Activated naive CD8-positive, alpha-beta T cell treated with anti-CD3 and anti-CD28 coated beads for 36 hours (primary cell): ENCODE results near the gene BPIFA3. TPM values are rescaled to one million over a fixed set of nuclear protein-coding genes. Genes with fewer than 3 reads are reported as not detected.
A peak's percentile ranks its signal among the peaks of the same experiment; 100 is the strongest.

Source experiments
- DNase-seq: peaks from one replicate; pipeline ENCODE4 v3.0.0; 2021
- H3K27ac Mint-ChIP-seq: one replicate; pipeline ENCODE4 v1.8.0; 2022; ENCODE audit warnings: mild to moderate bottlenecking, moderate library complexity, mixed read lengths
- H3K27me3 Mint-ChIP-seq: one replicate; pipeline ENCODE4 v1.8.0; 2022; ENCODE audit warnings: mild to moderate bottlenecking, mixed read lengths
- H3K36me3 Mint-ChIP-seq: one replicate; pipeline ENCODE4 v1.8.0; 2021; ENCODE audit warnings: mild to moderate bottlenecking, mixed read lengths
- H3K4me1 Mint-ChIP-seq: one replicate; pipeline ENCODE4 v1.8.0; 2021; ENCODE audit warnings: mixed read lengths
- H3K4me3 Mint-ChIP-seq: one replicate; pipeline ENCODE4 v1.8.0; 2022; ENCODE audit warnings: mild to moderate bottlenecking, moderate library complexity, mixed read lengths
- H3K9me3 Mint-ChIP-seq: one replicate; pipeline ENCODE4 v1.8.0; 2022; ENCODE audit warnings: mixed read lengths
- total RNA-seq, 2 experiments: library from RNA; stranded (reverse); gene quantifications; one replicate each; pipeline ENCODE4 v1.2.3, GENCODE V29; 2021

Gene BPIFA3
- total RNA-seq, 2 experiments from 2014 or later = not detected

- Mint-ChIP-seq H3K4me1 (no peaks in the 10 kb centered on the region), H3K27me3 (peaks cover 14% of the 10 kb centered on the region), H3K9me3 (no peaks in the 10 kb centered on the region), H3K4me3 (no peak overlapping the region), H3K27ac (no peak overlapping the region), H3K36me3 (no peaks in the 10 kb centered on the region)
- DNase-seq = no peak
Measured at GRCh38 chr20:33192912-33193501, 24.1 kb upstream of the BPIFA3 start.

- DNase-seq = no peak
- no peaks in the 10 kb centered on the region for H3K4me1 Mint-ChIP-seq
Measured at GRCh38 chr20:33199026-33199425, 18.1 kb upstream of the BPIFA3 start.

DNA sequence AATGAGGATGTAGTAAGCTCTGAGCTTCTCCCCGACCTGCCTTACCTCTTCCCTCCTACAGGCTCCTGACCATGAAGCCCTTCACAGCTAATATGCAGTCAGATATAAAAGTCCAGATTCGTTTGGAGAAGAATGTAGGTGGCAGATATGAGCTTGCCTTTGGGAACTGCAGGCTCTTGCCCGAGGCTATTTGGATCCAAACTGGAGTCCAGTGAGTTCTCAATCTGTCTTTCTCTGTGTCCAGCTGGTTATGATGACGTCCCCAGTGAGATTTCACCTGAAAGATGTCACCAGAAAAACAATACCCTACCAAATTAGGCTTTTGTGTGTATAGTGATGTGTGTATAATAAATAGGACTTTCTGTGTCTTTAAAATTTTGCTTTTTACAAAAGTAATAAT, 14.7 kb upstream of the BPIFA3 start:
- Mint-ChIP-seq H3K27ac (no peak overlapping the region), H3K9me3 (no peaks in the 10 kb centered on the region), H3K36me3 (no peaks in the 10 kb centered on the region), H3K4me3 (no peak overlapping the region), H3K27me3 (peaks cover 11% of the 10 kb centered on the region), H3K4me1 (no peaks in the 10 kb centered on the region)
- no peak for DNase-seq

More at GRCh38 chr20:33199026-33199425, 18.1 kb upstream of the BPIFA3 start:
- peaks cover 7% of the 10 kb centered on the region for H3K27me3 Mint-ChIP-seq
- no peaks in the 10 kb centered on the region for H3K36me3 Mint-ChIP-seq
- no peak overlapping the region for H3K4me3 Mint-ChIP-seq
- no peak overlapping the region for H3K27ac Mint-ChIP-seq
- no peaks in the 10 kb centered on the region for H3K9me3 Mint-ChIP-seq

GRCh38 chr20:33203444-33203843, 13.7 kb upstream of the BPIFA3 start:
- Mint-ChIP-seq H3K27ac (no peak overlapping the region), H3K27me3 (peaks cover 16% of the 10 kb centered on the region), H3K36me3 (no peaks in the 10 kb centered on the region), H3K4me1 (no peaks in the 10 kb centered on the region), H3K4me3 (no peak overlapping the region), H3K9me3 (no peaks in the 10 kb centered on the region)
- DNase-seq = no peak

DNA sequence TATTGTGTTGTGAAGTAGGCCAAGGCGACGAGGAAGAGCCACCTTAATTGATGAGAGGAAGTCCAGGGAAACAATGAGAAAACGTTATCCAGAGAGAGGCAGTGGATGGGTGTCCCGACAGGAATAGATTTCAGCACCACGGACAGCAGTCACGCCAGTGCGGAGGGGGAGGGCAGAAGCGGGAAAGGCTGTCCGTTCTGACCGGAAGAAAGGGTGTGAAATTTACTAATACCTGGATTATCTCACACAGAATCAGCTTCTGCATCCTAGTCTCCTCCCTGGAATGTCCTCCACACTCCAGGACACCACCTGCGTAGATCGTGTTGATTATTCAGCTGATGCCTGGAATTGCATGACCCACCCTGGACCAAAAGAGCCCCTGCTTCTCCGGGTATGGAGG, 7.4 kb upstream of the BPIFA3 start:
- Mint-ChIP-seq H3K4me1 (no peaks in the 10 kb centered on the region), H3K36me3 (no peaks in the 10 kb centered on the region), H3K4me3 (no peak overlapping the region), H3K27me3 (peaks cover 41% of the 10 kb centered on the region), H3K9me3 (no peaks in the 10 kb centered on the region), H3K27ac (no peak overlapping the region)
- peak; percentile 36 for DNase-seq

GRCh38 chr20:33210371-33210770, 6.8 kb upstream of the BPIFA3 start:
- no peak overlapping the region for H3K4me3 Mint-ChIP-seq
- no peaks in the 10 kb centered on the region for H3K9me3 Mint-ChIP-seq
- no peak for DNase-seq
- peaks cover 42% of the 10 kb centered on the region for H3K27me3 Mint-ChIP-seq
- no peaks in the 10 kb centered on the region for H3K4me1 Mint-ChIP-seq
- H3K27ac Mint-ChIP-seq = no peak overlapping the region
- no peaks in the 10 kb centered on the region for H3K36me3 Mint-ChIP-seq

DNA sequence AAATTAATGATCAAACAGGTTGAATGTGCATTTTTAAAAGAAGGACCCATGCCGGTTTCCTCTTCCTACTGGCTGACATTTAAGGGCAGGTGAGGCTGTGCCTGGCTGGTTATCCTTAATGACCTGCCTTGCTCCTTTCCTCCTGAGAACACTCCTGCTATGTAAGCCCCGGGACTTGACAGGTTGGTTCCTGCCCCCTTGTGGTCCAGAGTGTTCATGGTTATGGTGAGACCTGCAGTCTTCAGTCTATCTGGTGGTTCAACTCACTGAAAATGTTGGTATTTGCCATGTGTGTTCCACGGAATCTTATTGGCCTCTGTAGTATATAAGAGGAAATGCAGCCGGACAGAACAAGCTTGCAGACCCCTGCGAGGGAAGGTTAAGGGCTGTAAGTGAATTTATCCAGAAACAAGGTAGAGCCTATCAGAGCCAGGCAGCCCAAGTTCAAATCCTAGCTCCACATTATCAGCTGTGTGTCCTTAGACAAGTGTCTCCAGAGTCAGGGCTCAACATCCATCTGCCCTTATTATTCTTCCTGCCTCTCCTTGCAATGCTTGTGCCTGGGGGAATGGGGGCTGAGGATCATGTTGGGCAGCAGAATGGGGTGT, 5.2 kb upstream of the BPIFA3 start:
- no peak overlapping the region for H3K27ac Mint-ChIP-seq
- H3K27me3 Mint-ChIP-seq = peaks cover 47% of the 10 kb centered on the region
- no peaks in the 10 kb centered on the region for H3K9me3 Mint-ChIP-seq
- no peak for DNase-seq
- H3K36me3 Mint-ChIP-seq = no peaks in the 10 kb centered on the region
- no peaks in the 10 kb centered on the region for H3K4me1 Mint-ChIP-seq
- H3K4me3 Mint-ChIP-seq = no peak overlapping the region

GRCh38 chr20:33224399-33224798, 7.2 kb downstream of the BPIFA3 start:
- no peak overlapping the region for H3K4me3 Mint-ChIP-seq
- peaks cover 14% of the 10 kb centered on the region for H3K27me3 Mint-ChIP-seq
- H3K27ac Mint-ChIP-seq = no peak overlapping the region
- no peaks in the 10 kb centered on the region for H3K4me1 Mint-ChIP-seq
- DNase-seq = no peak
- no peaks in the 10 kb centered on the region for H3K36me3 Mint-ChIP-seq
- no peaks in the 10 kb centered on the region for H3K9me3 Mint-ChIP-seq

GRCh38 chr20:33229843-33230242, 12.7 kb downstream of the BPIFA3 start:
- peak overlapping the region; percentile 30 for H3K27ac Mint-ChIP-seq
- peaks cover 14% of the 10 kb centered on the region for H3K27me3 Mint-ChIP-seq
- H3K4me1 Mint-ChIP-seq = peaks cover 9% of the 10 kb centered on the region
- no peaks in the 10 kb centered on the region for H3K9me3 Mint-ChIP-seq
- DNase-seq = peak; percentile 27
- H3K4me3 Mint-ChIP-seq = no peak overlapping the region
- no peaks in the 10 kb centered on the region for H3K36me3 Mint-ChIP-seq

GRCh38 chr20:33231237-33231636, 14.1 kb downstream of the BPIFA3 start:
- Mint-ChIP-seq H3K27me3 (peaks cover 8% of the 10 kb centered on the region), H3K4me3 (no peak overlapping the region), H3K27ac (no peak overlapping the region), H3K36me3 (no peaks in the 10 kb centered on the region), H3K9me3 (no peaks in the 10 kb centered on the region), H3K4me1 (peaks cover 9% of the 10 kb centered on the region)
- no peak for DNase-seq

GRCh38 chr20:33232486-33233072, 15.4 kb downstream of the BPIFA3 start:
- Mint-ChIP-seq H3K27me3 (peaks cover 11% of the 10 kb centered on the region), H3K36me3 (no peaks in the 10 kb centered on the region), H3K27ac (peak overlapping the region; percentile 22), H3K9me3 (no peaks in the 10 kb centered on the region), H3K4me1 (peaks cover 9% of the 10 kb centered on the region), H3K4me3 (no peak overlapping the region)
- no peak for DNase-seq

DNA sequence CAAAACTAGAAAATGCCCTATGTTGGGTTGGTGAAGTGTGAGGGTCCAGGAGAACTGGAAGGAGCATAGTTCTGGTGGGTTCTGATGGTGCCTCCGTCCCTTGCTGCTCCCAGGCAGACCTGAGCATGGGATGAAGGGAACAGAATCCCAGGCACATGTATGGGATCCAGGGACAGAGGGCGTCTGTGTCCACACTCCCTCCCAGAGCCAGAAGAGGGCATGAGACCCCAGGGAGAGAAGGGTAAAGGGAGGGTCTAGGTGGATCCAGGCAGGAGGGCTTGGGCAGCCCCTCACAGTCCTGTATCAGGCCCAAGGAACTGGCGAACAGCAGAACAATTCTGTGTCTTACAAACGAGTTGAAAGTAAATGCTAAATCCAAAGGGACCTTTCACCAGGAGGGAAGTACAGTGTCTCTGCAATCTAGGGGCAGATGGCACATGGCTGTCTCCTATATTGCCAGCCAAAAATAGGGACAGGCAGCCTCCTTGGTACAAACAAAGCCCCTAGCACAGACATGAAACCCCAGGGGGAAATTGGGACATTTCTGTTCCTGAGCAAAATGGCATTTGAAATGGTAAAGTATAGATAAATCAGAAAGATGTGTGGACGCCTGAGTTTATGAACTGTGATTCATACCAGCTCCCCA, 16.1 kb downstream of the BPIFA3 start:
- DNase-seq = no peak
- Mint-ChIP-seq H3K27me3 (peaks cover 11% of the 10 kb centered on the region), H3K4me1 (peaks cover 9% of the 10 kb centered on the region), H3K9me3 (no peaks in the 10 kb centered on the region), H3K4me3 (no peak overlapping the region), H3K27ac (no peak overlapping the region), H3K36me3 (no peaks in the 10 kb centered on the region)

DNA sequence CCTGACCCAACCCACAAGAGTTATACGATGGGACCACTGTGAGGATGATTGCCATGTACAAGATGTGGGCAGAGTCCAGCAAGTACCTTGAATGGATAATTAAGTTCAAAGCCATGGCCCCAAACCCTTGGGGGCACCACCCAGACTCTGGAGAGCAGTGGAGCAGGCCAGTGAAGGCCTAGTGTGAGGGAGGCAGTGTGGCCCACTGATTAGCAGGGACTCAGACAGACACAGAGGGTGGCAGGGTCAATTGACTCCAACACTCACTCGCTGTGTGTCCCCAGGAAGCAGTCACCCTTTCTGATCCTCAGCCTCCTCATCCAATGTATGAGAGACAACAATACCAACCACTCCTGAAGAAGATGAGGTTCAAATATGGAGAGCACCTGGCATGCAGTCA, 16.9 kb downstream of the BPIFA3 start:
- peaks cover 15% of the 10 kb centered on the region for H3K27me3 Mint-ChIP-seq
- H3K36me3 Mint-ChIP-seq = no peaks in the 10 kb centered on the region
- peaks cover 9% of the 10 kb centered on the region for H3K4me1 Mint-ChIP-seq
- H3K27ac Mint-ChIP-seq = no peak overlapping the region
- no peak overlapping the region for H3K4me3 Mint-ChIP-seq
- no peaks in the 10 kb centered on the region for H3K9me3 Mint-ChIP-seq
- no peak for DNase-seq

DNA sequence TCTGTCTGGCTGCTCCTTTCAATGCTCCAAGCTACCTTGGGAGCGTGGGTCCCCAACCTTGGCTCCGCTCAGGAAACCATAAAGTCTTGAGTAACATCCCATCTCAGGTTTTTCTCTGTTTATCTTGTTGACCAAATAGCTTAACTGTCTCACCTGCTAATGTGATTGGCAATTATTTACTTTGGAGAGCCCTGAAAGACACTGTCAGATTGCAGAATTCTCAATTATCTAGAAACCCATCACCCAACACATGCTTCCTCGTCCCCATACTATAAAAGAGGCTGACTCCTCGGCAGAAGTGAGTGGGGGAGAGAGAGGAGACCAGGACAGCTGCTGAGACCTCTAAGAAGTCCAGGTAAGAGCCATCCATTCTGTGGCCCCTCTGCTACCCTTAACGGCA, 18.5 kb downstream of the BPIFA3 start, which contains the start of gene BPIFA1:
TSS of gene BPIFA1 (plus strand) at position 301 of the 400 bp plus-strand sequence. CDS start 1,716 bp downstream, outside the sequence.
- Mint-ChIP-seq H3K36me3 (no peaks in the 10 kb centered on the region), H3K27me3 (peaks cover 15% of the 10 kb centered on the region), H3K4me1 (peaks cover 5% of the 10 kb centered on the region), H3K4me3 (no peak within 1 kb of the TSS), H3K27ac (no peak within 1 kb of the TSS), H3K9me3 (no peaks in the 10 kb centered on the region)
- DNase-seq = no peak

- no peak overlapping the region for H3K27ac Mint-ChIP-seq
- no peaks in the 10 kb centered on the region for H3K9me3 Mint-ChIP-seq
- H3K27me3 Mint-ChIP-seq = peaks cover 15% of the 10 kb centered on the region
- no peak for DNase-seq
- peaks cover 5% of the 10 kb centered on the region for H3K4me1 Mint-ChIP-seq
- H3K36me3 Mint-ChIP-seq = no peaks in the 10 kb centered on the region
- H3K4me3 Mint-ChIP-seq = no peak overlapping the region
Measured at GRCh38 chr20:33236351-33236750, 19.2 kb downstream of the BPIFA3 start.
